GM12891 (cell line): Measurements from ENCODE around the gene GSN.

ENCODE experiments used
- DNase-seq: peaks from one replicate; pipeline ENCODE4 v3.0.0; 2011; ENCODE audit warnings: low spot score; ENCODE audit not compliant: insufficient read length
- FAIRE-seq: peaks from 2 replicates; lab custom pipeline; 2011; peaks lifted over from hg19 to GRCh38; lab: Jason Lieb, UNC
- PAX5 ChIP-seq: IDR thresholded peaks from 2 replicates; pipeline ENCODE4 v1.6.1; 2011; ENCODE audit warnings: low read length, moderate library complexity, mild to moderate bottlenecking; ENCODE audit not compliant: insufficient read depth, severe bottlenecking
- POLR2A ChIP-seq: IDR thresholded peaks from 2 replicates; pipeline ENCODE4 v1.6.1; 2011; ENCODE audit warnings: low read depth, low read length, control low read depth
- POLR2AphosphoS5 ChIP-seq: IDR thresholded peaks from 2 replicates; pipeline ENCODE4 v1.6.1; 2011; ENCODE audit warnings: low read depth, low read length, control low read depth
- POU2F2 ChIP-seq: IDR thresholded peaks from 2 replicates; pipeline ENCODE4 v1.6.1; 2011; ENCODE audit warnings: low read depth, mild to moderate bottlenecking, control low read depth, low read length, moderate library complexity
- SPI1 ChIP-seq: IDR thresholded peaks from 2 replicates; pipeline ENCODE4 v1.6.1; 2011; ENCODE audit warnings: low read depth, low read length, control low read depth
- TAF1 ChIP-seq: IDR thresholded peaks from 2 replicates; pipeline ENCODE4 v1.6.1; 2011; ENCODE audit warnings: low read depth, low read length, control low read depth

Gene GSN

DNA sequence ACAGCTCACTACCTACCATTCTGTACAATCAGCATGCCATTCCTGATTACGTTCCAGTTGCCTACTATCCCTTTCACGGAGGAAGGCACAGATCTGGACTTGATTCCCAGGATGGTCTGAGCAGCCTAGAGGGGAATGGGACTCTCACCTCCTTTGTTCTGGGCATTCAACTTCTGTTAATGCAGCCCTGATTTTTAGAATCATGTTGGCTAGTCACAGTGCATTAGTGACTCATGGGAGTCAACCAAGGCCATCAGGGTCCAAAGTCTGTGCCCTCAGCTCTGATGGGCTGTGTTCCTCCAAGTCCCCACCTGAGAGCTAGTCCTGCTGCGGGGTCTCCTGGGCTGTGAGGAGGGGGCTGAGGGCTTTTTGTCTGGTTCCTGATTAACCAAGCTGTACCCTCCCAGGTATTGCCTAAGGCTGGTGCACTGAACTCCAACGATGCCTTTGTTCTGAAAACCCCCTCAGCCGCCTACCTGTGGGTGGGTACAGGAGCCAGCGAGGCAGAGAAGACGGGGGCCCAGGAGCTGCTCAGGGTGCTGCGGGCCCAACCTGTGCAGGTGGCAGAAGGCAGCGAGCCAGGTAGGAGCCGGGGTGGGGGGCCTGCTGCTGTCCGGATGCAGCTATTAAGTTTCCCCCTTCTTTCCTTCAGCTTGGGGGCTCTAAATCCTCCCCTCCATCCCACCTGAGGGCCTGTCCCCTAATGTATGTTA lies 59.1 kb downstream of the GSN start:
- TF ChIP-seq SPI1 (no peak), POU2F2 (no peak), POLR2AphosphoS5 (no peak), PAX5 (no peak), TAF1 (no peak), POLR2A (no peak)
- DNase-seq (no peak), FAIRE-seq (no peak)

DNA sequence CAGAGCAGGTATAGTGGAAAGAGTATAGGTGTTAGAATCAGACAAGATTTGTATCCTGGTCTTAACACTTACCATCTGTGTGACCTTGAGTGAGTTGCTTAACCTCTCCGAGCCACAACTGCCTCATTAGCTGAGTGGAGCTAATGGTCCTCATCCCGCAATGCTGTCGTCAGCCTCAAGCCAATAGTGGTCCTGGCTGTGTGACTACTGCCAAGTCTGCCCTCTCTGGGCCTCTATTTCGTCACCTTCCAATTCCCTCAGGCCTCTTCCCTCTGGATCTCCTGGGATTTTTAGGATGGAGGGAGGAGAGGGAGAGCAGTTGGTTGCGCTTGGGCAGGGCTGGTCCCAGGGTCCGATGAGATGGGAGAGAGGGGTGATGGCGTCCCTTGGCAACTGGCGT lies 60.5 kb downstream of the GSN start:
- FAIRE-seq (no peak), DNase-seq (no peak)
- TF ChIP-seq SPI1 (no peak), TAF1 (no peak), POLR2A (no peak), POU2F2 (no peak), PAX5 (no peak), POLR2AphosphoS5 (no peak)

DNA sequence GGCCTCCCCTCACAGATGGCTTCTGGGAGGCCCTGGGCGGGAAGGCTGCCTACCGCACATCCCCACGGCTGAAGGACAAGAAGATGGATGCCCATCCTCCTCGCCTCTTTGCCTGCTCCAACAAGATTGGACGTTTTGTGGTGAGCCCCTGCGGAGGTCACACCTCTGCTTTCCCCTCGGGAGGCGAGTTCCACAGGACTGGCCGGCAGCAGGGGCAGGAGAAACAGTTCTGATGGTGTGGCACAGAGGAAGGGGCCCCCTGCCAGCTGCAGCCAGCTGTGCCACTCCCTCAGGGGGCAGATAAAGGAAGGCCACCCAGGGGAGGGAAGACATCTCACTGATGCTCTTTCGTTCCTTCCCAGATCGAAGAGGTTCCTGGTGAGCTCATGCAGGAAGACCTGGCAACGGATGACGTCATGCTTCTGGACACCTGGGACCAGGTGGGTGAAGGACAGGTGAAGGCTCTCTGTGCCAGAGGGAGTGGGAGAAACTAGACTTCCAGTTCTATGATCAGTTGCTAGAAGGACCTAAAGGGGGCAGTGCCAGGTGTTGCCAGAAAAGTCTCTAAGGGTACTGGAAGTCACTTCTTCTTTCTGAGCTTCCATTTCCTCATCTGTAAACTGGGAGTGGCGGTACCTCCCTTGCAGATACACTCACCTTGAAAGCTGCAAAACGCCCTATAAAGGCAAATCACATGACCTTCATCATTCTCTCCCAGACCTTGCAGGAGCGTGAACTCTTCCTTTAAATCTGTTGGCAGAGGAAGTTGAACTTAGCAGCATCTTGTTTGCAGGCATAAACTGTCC lies 61.1 kb downstream of the GSN start:
- TF ChIP-seq SPI1 (0 out of 2 replicates have a peak, but pooled peaks have one; percentile 28), POLR2A (no peak)
- DNase-seq (no peak), FAIRE-seq (no peak)

DNA sequence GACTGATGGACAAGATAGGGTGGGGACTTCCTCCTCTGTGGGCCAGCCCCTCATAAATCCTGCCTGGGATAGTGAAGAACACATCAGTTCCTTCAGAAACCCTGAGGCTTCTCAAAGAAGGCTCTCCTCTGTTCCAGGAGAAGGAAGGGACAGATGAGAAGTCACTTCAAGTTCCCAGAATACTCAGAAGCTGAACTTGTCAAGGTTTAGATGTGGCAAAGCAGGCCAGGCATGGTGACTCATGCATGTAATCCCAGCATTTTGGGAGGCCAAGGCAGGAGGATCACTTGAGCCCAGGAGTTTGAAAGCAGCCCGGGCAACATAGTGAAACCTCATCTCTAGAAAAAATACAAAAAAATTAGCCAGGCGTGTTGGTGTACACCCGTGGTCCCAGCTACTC lies 63.6 kb downstream of the GSN start:
- TF ChIP-seq POU2F2 (no peak), POLR2A (no peak), POLR2AphosphoS5 (no peak), TAF1 (no peak), SPI1 (no peak), PAX5 (no peak)
- DNase-seq (no peak), FAIRE-seq (no peak)

DNA sequence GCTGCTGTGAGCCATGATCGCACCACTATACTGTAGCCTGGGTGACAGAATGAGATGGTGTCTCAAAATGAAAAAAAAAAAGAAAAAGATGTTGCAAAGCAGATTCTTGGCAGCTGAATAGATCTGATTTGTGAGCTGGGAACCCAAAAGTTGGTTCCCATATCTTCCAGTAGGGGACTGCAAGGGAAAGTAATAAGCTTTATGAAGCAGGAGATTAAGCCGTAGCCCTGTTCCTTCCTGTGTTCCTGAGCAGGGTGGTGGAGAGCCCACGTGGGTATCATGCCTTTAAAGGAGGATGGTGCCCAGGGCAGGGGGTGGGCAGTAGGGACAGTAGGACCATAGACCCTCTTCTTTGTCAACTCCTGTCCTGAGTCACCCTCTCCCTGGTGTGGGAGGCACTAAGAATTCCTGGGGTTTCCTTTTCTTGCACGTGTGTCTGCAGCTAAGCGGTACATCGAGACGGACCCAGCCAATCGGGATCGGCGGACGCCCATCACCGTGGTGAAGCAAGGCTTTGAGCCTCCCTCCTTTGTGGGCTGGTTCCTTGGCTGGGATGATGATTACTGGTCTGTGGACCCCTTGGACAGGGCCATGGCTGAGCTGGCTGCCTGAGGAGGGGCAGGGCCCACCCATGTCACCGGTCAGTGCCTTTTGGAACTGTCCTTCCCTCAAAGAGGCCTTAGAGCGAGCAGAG lies 64.2 kb downstream of the GSN start:
- DNase-seq (no peak), FAIRE-seq (no peak)
- no peak for TF ChIP-seq TAF1
- no peak for TF ChIP-seq SPI1
- TF ChIP-seq POU2F2 = no peak
- TF ChIP-seq PAX5 = no peak
- TF ChIP-seq POLR2AphosphoS5 = no peak
- TF ChIP-seq POLR2A = no peak

DNA sequence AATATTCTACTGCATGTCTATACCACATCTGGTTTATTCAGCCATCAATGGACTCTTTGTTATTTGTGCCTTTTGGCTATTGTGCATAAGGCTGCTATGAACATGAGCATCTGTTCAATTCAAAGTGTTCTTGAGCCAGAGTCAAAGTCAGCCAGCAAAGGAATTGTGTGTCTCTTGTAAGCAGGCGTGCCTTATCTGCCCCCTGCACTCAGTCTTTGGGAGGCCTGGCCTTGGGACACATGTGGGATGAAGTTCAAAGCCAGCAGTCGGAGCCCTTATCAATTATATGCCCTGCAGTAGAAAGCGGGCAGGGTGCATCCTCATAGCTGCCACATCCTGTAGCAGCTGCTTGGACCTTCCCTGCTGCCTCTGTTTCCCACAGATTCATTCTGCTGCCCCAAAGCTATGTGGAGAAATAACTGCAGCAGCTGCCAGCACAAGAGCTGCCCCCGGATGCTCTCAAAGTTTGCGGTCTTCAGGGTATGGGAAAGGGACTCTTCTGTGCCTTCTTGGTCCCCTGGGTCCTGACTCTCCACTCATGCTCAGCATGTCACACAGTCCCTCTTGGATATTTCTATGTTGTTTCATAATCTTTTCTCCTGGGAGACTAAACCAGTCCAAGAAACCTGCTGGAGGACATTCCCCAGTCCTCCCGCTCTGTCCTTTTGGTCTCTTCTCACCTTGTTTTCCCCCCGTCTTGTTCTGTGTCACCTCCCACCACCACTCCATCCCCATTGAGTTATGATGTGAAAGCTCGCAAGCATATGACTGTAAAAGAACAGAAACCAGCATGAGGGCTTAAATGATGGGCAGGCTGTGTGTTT lies 66.2 kb downstream of the GSN start:
- DNase-seq (no peak), FAIRE-seq (no peak)
- TF ChIP-seq POLR2AphosphoS5 (no peak), SPI1 (no peak), PAX5 (no peak), POU2F2 (no peak), POLR2A (no peak), TAF1 (no peak)

DNA sequence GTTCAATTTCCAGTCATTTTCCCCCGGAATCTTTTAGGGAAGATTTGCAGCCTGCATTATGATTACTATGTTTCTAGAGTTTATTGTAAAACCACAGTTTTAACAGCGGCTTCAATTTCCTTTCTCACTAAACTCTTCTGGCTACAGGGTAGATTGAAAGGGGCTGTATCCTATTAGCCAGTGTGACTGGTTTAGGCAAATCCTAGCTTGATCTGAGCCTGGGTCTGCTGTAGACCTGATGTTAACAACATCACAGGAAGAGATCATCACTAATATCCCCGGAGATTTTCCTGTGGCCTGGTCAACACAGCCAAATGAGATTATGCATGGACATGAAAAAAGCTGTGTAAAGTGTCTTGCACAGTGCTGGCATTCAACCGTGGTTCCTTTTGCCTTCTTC lies 68.7 kb downstream of the GSN start:
- DNase-seq (no peak), FAIRE-seq (no peak)
- TF ChIP-seq POU2F2 = no peak
- no peak for TF ChIP-seq TAF1
- TF ChIP-seq POLR2A = no peak
- no peak for TF ChIP-seq PAX5
- no peak for TF ChIP-seq SPI1
- TF ChIP-seq POLR2AphosphoS5 = no peak

DNA sequence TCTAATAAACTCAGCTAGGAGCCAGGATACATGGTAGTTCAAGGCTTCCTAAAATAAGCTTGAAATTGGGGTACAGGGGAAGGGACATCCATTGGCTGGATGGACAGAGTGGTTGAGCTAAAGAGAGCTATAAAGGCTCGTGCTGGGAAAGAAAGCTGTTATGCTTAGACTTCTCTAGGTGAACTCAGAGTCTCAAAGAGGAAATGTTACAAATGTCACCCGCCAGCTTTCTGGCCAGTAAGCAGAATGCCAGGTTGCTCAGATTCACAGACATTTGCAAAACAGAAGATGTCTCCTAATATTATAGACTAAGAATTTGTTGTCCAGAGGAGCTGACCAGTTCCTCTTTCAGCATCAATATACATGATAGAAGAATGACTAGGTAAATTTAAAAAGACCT lies 71.5 kb downstream of the GSN start:
- DNase-seq (no peak), FAIRE-seq (peak; percentile 20)
- TF ChIP-seq SPI1 = peak; percentile 31; the same call in 1 of the 2 replicates
- TF ChIP-seq POU2F2 = no peak

DNA sequence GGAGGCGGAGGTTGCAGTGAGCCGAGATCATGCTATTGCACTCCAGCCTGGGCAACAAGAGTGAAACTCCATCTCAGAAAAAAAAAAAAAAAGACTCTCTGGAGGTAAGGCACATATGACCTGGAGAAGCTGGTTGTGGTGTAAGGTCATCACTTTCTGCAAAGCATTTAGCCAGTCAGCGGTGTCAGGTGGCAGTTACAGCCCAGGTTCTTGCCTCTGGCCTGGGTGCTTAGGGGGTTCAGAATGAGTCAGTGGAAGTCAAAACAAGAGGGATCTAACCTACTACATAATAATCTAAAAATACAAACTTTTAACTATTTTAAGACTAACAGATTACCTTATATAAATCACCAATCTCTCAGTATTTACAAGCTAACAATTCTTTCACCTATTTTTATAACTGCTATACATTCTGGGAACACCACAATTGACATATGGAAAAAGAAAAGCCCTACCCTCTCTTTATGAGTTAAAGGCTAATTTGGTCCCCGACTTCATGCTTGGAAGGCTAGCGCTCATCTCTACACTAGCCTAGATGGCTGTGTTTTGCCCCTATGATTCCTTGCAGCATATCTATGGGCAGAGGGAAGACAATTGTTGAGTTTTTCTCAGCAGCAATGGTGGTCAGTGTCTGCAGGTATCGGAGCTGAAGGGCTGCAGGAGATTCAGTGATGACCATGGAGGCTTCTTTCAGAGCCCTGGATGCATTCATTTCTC lies 72.9 kb downstream of the GSN start:
- DNase-seq = no peak
- no peak for FAIRE-seq
- TF ChIP-seq POU2F2 = no peak
- TF ChIP-seq POLR2A = no peak
- no peak for TF ChIP-seq SPI1
- TF ChIP-seq TAF1 = no peak
- no peak for TF ChIP-seq PAX5
